IPS-15b (cell line): Measurements from ENCODE around the gene NMBR.
"Not testable (repeated sequence)": the region's sequence is repeated elsewhere in the genome, so short reads cannot be mapped to it uniquely, and the experiment has no call there.

Experiments used
- H3K27me3 ChIP-seq: one replicate; pipeline ENCODE4 v1.6.1; 2013; ENCODE audit warnings: low read length; ENCODE audit not compliant: control insufficient read depth, insufficient read depth
- H3K36me3 ChIP-seq: one replicate; pipeline ENCODE4 v1.6.1; 2013; ENCODE audit warnings: low read length; ENCODE audit not compliant: control insufficient read depth, insufficient read depth
- H3K4me1 ChIP-seq: one replicate; pipeline ENCODE4 v1.6.1; 2013; ENCODE audit warnings: mild to moderate bottlenecking, low read length; ENCODE audit not compliant: control insufficient read depth, insufficient read depth
- H3K4me3 ChIP-seq: one replicate; pipeline ENCODE4 v1.5.1; 2013; ENCODE audit warnings: low read depth, low read length
- H3K9ac ChIP-seq: one replicate; pipeline ENCODE4 v1.6.1; 2013; ENCODE audit warnings: low read depth, mild to moderate bottlenecking, low read length
- H3K9me3 ChIP-seq: one replicate; pipeline ENCODE4 v1.6.1; 2013; ENCODE audit warnings: mild to moderate bottlenecking, low read length; ENCODE audit not compliant: control insufficient read depth, insufficient read depth

NMBR gene

DNA sequence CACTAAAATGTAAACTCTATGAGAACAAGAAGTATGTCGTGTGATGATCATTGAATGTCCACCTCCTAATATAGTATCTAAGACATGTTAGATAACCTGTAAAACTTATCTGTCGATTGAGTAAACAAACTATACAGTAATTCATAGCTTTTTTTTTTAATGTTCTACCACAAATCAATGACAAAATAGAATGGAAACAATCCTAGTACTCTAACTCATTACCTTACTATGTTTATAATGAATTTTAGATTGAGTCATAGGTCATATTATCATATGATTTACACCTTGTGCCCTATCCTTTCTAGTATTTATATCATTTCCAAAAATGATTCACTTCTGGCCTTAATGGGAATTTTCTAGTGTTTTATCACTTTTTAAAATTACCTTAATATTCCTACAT lies 6.3 kb upstream of the NMBR start:
- Histone ChIP-seq H3K36me3 (no peaks in the 10 kb centered on the region), H3K9me3 (no peaks in the 10 kb centered on the region), H3K27me3 (no peaks in the 10 kb centered on the region), H3K4me3 (no peak overlapping the region), H3K4me1 (peaks cover 17% of the 10 kb centered on the region), H3K9ac (no peak overlapping the region)

GRCh38 chr6:142152746-142153145 lies 5.8 kb upstream of the NMBR start:
- H3K4me1 ChIP-seq, result peaks cover 19% of the 10 kb centered on the region

DNA sequence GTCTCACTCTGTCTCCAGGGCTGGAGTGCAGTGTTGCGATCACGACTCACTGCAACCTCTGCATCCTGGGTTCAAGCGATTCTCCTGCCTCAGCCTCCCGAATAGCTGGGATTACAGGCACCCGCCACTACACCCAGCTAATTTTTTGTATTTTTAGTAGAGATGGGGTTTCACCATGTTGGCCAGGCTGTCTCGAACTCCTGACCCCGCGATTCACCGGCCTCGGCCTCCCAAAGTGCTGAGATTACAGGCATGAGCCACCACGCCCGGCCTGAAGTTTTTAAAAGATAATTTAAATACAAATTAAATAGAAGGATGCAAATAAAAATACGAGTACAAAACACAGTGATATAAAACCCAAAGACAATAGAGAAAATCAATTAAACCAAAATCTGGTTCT lies 5.4 kb downstream of the NMBR start:
- H3K4me1 ChIP-seq, H3K4me3 ChIP-seq, H3K9me3 ChIP-seq, H3K27me3 ChIP-seq, H3K36me3 ChIP-seq, H3K9ac ChIP-seq: not testable (repeated sequence)

More at GRCh38 chr6:142152746-142153145, 5.8 kb upstream of the NMBR start:
- H3K4me3 ChIP-seq, result no peak overlapping the region
- no peaks in the 10 kb centered on the region for H3K36me3 ChIP-seq
- no peaks in the 10 kb centered on the region for H3K9me3 ChIP-seq
- no peaks in the 10 kb centered on the region for H3K27me3 ChIP-seq
- no peak overlapping the region for H3K9ac ChIP-seq

DNA sequence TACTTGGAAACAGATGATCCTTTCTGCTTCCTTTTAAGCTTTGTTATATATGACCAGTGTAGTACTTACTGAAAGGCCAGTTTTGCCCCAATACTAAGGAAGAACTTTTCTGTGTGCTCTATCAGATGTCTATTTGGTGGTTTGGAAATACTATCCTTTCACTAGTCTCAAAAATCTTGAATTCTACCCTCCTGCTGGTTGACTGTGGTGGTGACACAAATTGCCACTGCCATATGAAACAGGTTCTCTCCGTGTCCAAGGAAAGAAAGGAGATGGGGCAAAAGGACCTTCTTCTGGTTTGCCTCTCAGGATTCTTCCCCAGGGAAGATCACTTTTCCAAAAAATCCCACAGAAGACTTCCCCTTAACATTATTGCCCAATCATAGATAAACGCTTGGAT lies 8.0 kb downstream of the NMBR start:
- Histone ChIP-seq H3K27me3 (no peaks in the 10 kb centered on the region), H3K4me1 (no peaks in the 10 kb centered on the region), H3K9ac (no peak overlapping the region), H3K4me3 (no peak overlapping the region), H3K9me3 (no peaks in the 10 kb centered on the region), H3K36me3 (no peaks in the 10 kb centered on the region)

DNA sequence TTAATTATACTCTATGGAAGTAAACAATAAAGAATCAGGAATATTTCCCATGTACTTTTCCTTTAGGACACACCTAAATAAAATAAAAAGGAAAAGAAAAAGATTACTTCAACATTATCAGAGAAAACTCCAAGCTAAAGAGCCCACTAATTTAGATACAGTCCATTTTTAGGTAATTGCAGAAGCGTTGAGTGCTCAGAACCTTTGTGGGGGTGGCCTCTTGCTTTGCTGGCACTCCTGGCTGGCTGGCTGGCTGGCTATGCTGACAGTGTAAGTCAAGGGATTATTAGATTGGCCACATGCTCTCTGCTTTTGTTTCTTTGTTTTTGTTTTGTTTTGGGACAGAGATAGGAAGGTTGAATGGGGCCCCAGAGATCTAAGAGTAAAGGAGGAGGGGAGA lies 14.3 kb downstream of the NMBR start, which contains the start of gene GJE1:
TSS of gene GJE1 (plus strand) at position 301 of the 400 bp plus-strand sequence. CDS start 234 bp downstream, outside the sequence.
- peaks cover 3% of the 10 kb centered on the region for H3K4me1 ChIP-seq
- H3K4me3 ChIP-seq, result no peak within 1 kb of the TSS
- H3K27me3 ChIP-seq, result no peaks in the 10 kb centered on the region
- H3K9me3 ChIP-seq, result no peaks in the 10 kb centered on the region
- H3K36me3 ChIP-seq, result no peaks in the 10 kb centered on the region
- no peak within 1 kb of the TSS for H3K9ac ChIP-seq

GRCh38 chr6:142130814-142131213 lies 16.1 kb downstream of the NMBR start:
- Histone ChIP-seq H3K4me1 (peaks cover 3% of the 10 kb centered on the region), H3K9ac (no peak overlapping the region), H3K9me3 (no peaks in the 10 kb centered on the region), H3K36me3 (no peaks in the 10 kb centered on the region), H3K27me3 (no peaks in the 10 kb centered on the region), H3K4me3 (no peak overlapping the region)

- no peaks in the 10 kb centered on the region for H3K4me1 ChIP-seq
- H3K9ac ChIP-seq, result no peak overlapping the region
- no peaks in the 10 kb centered on the region for H3K9me3 ChIP-seq
- no peaks in the 10 kb centered on the region for H3K36me3 ChIP-seq
- no peak overlapping the region for H3K4me3 ChIP-seq
- H3K27me3 ChIP-seq, result no peaks in the 10 kb centered on the region
These were observed 25.6 kb downstream of the NMBR start for GRCh38 chr6:142121342-142121741.

- H3K36me3 ChIP-seq, result no peaks in the 10 kb centered on the region
- no peaks in the 10 kb centered on the region for H3K27me3 ChIP-seq
- no peaks in the 10 kb centered on the region for H3K9me3 ChIP-seq
- H3K4me3 ChIP-seq, result no peak overlapping the region
- H3K4me1 ChIP-seq, result no peaks in the 10 kb centered on the region
- H3K9ac ChIP-seq, result no peak overlapping the region
These were observed 28.0 kb downstream of the NMBR start for GRCh38 chr6:142118925-142119324.

GRCh38 chr6:142118328-142118727 lies 28.6 kb downstream of the NMBR start:
- Histone ChIP-seq H3K27me3 (no peaks in the 10 kb centered on the region), H3K36me3 (no peaks in the 10 kb centered on the region), H3K9me3 (no peaks in the 10 kb centered on the region), H3K9ac (no peak overlapping the region), H3K4me1 (no peaks in the 10 kb centered on the region), H3K4me3 (no peak overlapping the region)

GRCh38 chr6:142117366-142117765 lies 29.6 kb downstream of the NMBR start:
- Histone ChIP-seq H3K9me3 (no peaks in the 10 kb centered on the region), H3K27me3 (no peaks in the 10 kb centered on the region), H3K36me3 (no peaks in the 10 kb centered on the region)

DNA sequence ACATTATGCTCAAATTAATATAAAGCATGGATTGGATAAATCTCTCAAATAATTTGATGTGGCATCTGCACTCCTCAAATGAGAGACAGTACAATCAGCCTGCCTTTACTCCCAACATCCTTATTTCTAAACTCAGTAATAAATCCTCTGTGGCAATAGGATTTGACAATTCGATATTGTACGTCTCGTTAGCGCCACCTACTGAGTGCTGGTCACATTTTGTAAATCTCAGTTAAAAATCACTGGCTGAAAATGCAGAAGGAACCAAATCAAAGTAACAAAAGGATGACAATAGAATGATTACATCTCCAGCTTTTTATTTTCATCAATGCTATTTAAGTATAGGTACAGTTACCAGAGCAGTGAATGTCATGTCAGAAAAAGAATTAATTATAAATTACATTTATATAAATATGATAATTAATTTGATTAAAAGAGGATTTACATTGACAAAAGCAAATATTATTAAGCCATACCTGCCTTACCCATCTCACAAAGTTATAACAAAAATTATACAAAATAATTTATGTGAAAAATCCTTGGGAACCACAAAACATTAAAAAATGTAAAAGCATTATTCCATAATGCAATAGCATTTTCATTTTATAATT lies 34.4 kb downstream of the NMBR start:
- no peaks in the 10 kb centered on the region for H3K9me3 ChIP-seq
- no peaks in the 10 kb centered on the region for H3K4me1 ChIP-seq
- no peak overlapping the region for H3K9ac ChIP-seq
- H3K27me3 ChIP-seq, result no peaks in the 10 kb centered on the region
- no peak overlapping the region for H3K4me3 ChIP-seq
- H3K36me3 ChIP-seq, result no peaks in the 10 kb centered on the region

More at GRCh38 chr6:142117366-142117765, 29.6 kb downstream of the NMBR start:
- Histone ChIP-seq H3K4me1 (no peaks in the 10 kb centered on the region), H3K4me3 (no peak overlapping the region), H3K9ac (no peak overlapping the region)

- not testable (repeated sequence) for H3K9me3 ChIP-seq, H3K4me1 ChIP-seq, H3K9ac ChIP-seq, H3K4me3 ChIP-seq, H3K27me3 ChIP-seq, H3K36me3 ChIP-seq
These were observed 36.1 kb downstream of the NMBR start for GRCh38 chr6:142110820-142111219.
